BLaER1 treated with 17β-estradiol and CSF1 and Interleukin-3, amounts not matched to agents 10 nM and 100 nM (cell line): ENCODE measurements around the gene SPCS3.

Source experiments
- H3K27ac ChIP-seq, 11 experiments: shearing (Covaris generic); formaldehyde crosslinking; 2 replicates each; pipeline ENCODE4 v1.8.1; 2022
- H3K27me3 ChIP-seq, 11 experiments: shearing (Covaris generic); formaldehyde crosslinking; 2 replicates each; pipeline ENCODE4 v1.8.1; 2022
- H3K36me3 ChIP-seq, 11 experiments: shearing (Covaris generic); formaldehyde crosslinking; 2 replicates each; pipeline ENCODE4 v1.8.1; 2022
- H3K4me1 ChIP-seq, 10 experiments: shearing (Covaris generic); formaldehyde crosslinking; 2 replicates each; pipeline ENCODE4 v1.8.1; 2022
- H3K4me2 ChIP-seq, 11 experiments: shearing (Covaris generic); formaldehyde crosslinking; 2 replicates each; pipeline ENCODE4 v1.8.1; 2022
- H3K4me3 ChIP-seq, 10 experiments: shearing (Covaris generic); formaldehyde crosslinking; 2 replicates each; pipeline ENCODE4 v1.8.1; 2022
- H3K9ac ChIP-seq, 11 experiments: shearing (Covaris generic); formaldehyde crosslinking; 2 replicates each; pipeline ENCODE4 v1.8.1; 2022
- H3K9me3 ChIP-seq, 11 experiments: shearing (Covaris generic); formaldehyde crosslinking; replicated peaks in 1 of 11; 2 replicates each; pipeline ENCODE4 v1.8.1; 2022
- H4K20me1 ChIP-seq, 11 experiments: shearing (Covaris generic); formaldehyde crosslinking; 2 replicates each; pipeline ENCODE4 v1.8.1; 2022
- Cebpa-rat ChIP-seq, 11 experiments: shearing (Covaris generic); IDR thresholded peaks; 2 replicates each; pipeline ENCODE4 v1.8.1; 2022

The SPCS3 gene

DNA sequence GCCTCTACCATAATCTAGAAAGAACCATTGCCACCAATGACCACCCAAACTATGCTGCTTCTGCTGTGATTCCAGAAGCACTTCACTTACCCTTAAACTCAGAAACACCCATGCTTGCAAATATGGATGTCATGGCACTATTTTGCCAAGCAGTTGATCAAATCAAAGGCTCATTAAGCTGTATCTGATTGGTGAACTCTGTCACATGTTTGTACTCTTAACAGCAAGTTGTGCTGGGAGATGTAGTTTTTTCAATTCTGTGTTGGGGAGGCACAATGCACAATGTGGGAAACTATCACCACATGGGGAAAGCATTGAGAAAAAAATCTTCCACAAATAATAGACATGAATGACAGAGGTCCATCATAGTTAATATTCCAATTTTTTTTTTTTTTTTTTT, 19.2 kb upstream of the SPCS3 start:
- no peak for TF ChIP-seq Cebpa-rat (IDR thresholded peaks at IDR 0.05)
- Histone ChIP-seq H3K9me3 (no peaks in the 10 kb centered on the region), H3K4me3 (no peak overlapping the region), H3K4me1 (no peaks in the 10 kb centered on the region), H3K4me2 (no peak overlapping the region), H3K36me3 (no peaks in the 10 kb centered on the region), H3K9ac (no peak overlapping the region), H3K27me3 (no peaks in the 10 kb centered on the region), H4K20me1 (no peaks in the 10 kb centered on the region), H3K27ac (no peak overlapping the region)

DNA sequence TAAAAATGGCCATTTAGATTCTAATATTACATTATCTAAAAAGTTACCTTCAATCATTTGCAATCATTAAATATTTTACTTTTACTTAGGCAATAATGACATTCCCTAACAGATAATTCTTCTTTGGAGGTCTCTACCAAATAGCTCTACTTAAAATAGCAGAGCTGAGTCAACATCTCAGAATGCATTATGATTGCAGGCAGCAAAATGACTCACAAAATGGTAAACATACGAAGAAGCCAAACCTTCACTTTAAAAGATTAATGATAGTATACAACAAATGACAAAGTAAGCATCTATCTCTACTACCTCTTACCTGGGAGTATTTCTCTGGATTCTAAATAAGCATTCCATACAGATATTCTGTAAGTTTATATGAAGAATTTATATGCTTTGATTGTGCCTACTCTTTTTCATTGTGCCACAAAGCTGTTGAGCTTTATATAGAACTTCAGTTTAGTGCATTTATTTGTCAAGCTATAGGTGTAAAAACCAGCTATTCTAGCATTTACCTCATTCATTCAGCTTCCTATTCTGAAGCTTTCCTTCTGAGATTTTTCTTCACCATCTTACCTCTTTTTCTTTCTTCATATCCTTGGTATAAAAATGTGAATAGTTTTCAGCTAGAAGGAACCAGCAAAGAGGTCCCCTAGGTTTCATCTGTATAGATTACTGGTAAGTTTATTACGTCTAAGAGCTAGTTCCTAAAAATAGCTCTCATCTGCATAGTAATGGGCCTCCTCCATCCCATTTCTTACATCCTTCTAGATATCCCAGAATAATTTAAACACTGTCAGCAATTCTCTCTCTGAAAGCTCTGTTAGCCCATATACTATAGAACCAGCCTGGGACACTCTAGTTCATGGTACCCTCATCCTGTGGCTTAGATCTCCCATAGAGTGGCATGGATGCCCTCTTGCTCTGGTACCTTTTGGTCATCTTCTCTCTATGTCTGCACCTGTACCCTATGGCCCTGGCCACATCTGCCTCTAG, 17.2 kb upstream of the SPCS3 start:
- Histone ChIP-seq H3K4me1 (no peaks in the 10 kb centered on the region), H3K9ac (no peak overlapping the region), H3K27me3 (no peaks in the 10 kb centered on the region), H3K4me3 (no peak overlapping the region), H3K27ac (no peak overlapping the region), H3K9me3 (no peaks in the 10 kb centered on the region), H3K36me3 (no peaks in the 10 kb centered on the region), H4K20me1 (no peaks in the 10 kb centered on the region), H3K4me2 (no peak overlapping the region)
- TF ChIP-seq Cebpa-rat (IDR thresholded peaks at IDR 0.05): no peak

DNA sequence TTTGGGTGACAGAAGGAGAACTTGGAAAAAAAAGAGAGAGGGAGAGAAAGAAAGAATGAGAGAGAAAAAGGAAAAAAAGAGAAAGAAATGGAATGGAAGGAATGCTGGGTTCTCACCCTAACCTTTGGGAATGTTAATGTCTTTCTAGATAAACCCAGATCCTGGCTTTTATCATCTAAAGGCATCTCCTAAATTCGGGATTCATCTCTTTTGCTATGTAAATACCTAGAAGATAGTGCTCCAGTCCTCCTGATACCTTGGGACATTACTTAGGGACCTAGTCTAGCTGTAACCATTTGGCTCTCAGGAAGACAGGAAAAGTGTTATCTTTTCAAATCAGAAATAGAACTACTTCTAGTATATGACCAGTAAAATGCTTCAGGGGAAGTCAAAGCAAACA, 15.8 kb upstream of the SPCS3 start:
- TF ChIP-seq Cebpa-rat (IDR thresholded peaks at IDR 0.05): no peak
- Histone ChIP-seq H3K27me3 (no peaks in the 10 kb centered on the region), H3K36me3 (no peaks in the 10 kb centered on the region), H3K4me3 (no peak overlapping the region), H4K20me1 (no peaks in the 10 kb centered on the region), H3K9me3 (no peaks in the 10 kb centered on the region), H3K4me2 (no peak overlapping the region), H3K4me1 (no peaks in the 10 kb centered on the region), H3K27ac (no peak overlapping the region), H3K9ac (no peak overlapping the region)

- Histone ChIP-seq H3K27ac (no peak overlapping the region), H3K36me3 (no peaks in the 10 kb centered on the region), H4K20me1 (no peaks in the 10 kb centered on the region), H3K9me3 (no peaks in the 10 kb centered on the region), H3K4me3 (no peak overlapping the region), H3K4me1 (no peaks in the 10 kb centered on the region), H3K27me3 (no peaks in the 10 kb centered on the region), H3K4me2 (no peak overlapping the region), H3K9ac (no peak overlapping the region)
- no peak for TF ChIP-seq Cebpa-rat (IDR thresholded peaks at IDR 0.05)
Observed at GRCh38 chr4:176306837-176307665, 12.7 kb upstream of the SPCS3 start.

GRCh38 chr4:176307666-176307930, 12.2 kb upstream of the SPCS3 start:
- Histone ChIP-seq H3K4me2 (no peak overlapping the region), H3K27me3 (no peaks in the 10 kb centered on the region), H4K20me1 (no peaks in the 10 kb centered on the region), H3K36me3 (no peaks in the 10 kb centered on the region), H3K4me1 (no peaks in the 10 kb centered on the region), H3K4me3 (no peak overlapping the region), H3K27ac (no peak overlapping the region), H3K9me3 (no peaks in the 10 kb centered on the region), H3K9ac (no peak overlapping the region)
- no peak for TF ChIP-seq Cebpa-rat (IDR thresholded peaks at IDR 0.05)

DNA sequence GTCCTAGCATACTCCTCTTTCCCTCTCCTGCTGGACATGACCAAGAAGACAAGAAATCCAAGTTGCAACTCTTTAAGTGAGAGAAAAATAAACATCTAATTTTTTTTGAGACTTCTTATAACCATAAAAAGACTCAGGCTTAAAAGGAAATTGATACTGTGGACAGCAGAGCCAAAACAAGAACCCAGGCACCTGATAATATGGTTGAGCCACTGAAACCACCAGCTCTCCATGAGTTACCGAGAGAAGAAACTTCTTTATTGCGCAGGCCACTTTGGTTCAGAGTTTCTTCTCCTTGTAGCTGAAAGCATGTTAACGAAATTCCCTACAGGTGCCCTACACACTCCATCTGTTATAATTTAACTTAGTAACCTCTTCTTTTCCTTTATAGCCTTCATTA, 11.3 kb upstream of the SPCS3 start:
- no peaks in the 10 kb centered on the region for H3K27me3 ChIP-seq
- H3K4me1 ChIP-seq: no peaks in the 10 kb centered on the region
- no peaks in the 10 kb centered on the region for H4K20me1 ChIP-seq
- H3K9ac ChIP-seq: no peak overlapping the region
- no peak for TF ChIP-seq Cebpa-rat (IDR thresholded peaks at IDR 0.05)
- H3K9me3 ChIP-seq: no peaks in the 10 kb centered on the region
- no peak overlapping the region for H3K27ac ChIP-seq
- H3K4me3 ChIP-seq: no peak overlapping the region
- H3K4me2 ChIP-seq: no peak overlapping the region
- no peaks in the 10 kb centered on the region for H3K36me3 ChIP-seq

GRCh38 chr4:176309046-176309445, 10.7 kb upstream of the SPCS3 start:
- Histone ChIP-seq H3K9ac (no peak overlapping the region), H3K27ac (no peak overlapping the region), H3K4me1 (no peaks in the 10 kb centered on the region), H4K20me1 (no peaks in the 10 kb centered on the region), H3K9me3 (no peaks in the 10 kb centered on the region), H3K4me3 (no peak overlapping the region), H3K36me3 (no peaks in the 10 kb centered on the region), H3K27me3 (no peaks in the 10 kb centered on the region), H3K4me2 (no peak overlapping the region)
- no peak for TF ChIP-seq Cebpa-rat (IDR thresholded peaks at IDR 0.05)

GRCh38 chr4:176309772-176310171, 10.0 kb upstream of the SPCS3 start:
- Histone ChIP-seq H3K4me1 (no peaks in the 10 kb centered on the region), H4K20me1 (no peaks in the 10 kb centered on the region), H3K4me2 (no peak overlapping the region), H3K4me3 (no peak overlapping the region), H3K36me3 (no peaks in the 10 kb centered on the region), H3K9me3 (no peaks in the 10 kb centered on the region), H3K9ac (no peak overlapping the region), H3K27me3 (no peaks in the 10 kb centered on the region), H3K27ac (no peak overlapping the region)
- TF ChIP-seq Cebpa-rat (IDR thresholded peaks at IDR 0.05): no peak

DNA sequence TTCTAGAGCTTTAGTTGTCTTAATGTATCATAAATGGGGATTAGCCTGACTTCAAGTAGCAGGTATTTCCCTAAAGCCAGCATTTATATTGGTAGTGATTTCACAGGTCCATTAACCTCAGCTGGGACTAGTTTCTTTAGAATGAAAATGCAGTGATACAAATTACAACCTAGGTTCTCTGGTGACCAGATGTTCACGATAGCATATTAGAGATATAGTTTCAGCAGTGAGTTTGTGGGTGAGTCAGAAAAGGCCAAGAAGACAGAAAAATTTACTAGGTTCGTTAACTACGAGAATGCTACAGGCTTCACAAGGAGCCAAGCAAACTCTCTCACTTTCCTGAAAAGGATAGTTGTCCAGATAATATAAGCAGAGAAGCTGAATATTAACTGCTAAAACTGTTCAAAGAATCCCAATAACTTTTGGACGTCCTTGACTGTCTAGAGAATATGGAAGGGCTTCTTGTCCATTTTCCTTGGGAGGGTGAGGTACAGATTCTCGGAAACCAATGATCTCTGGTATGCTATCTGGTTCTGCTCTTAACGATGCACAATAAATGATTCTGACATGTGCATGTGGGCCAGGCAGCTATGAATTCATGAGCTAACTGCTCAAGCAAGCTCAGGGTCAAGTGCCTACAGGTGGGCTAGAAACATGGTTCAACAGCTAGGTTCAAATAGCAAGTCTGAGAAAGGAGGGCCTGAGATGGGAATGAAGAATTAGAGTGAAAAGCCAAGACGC, 6.0 kb upstream of the SPCS3 start:
- Histone ChIP-seq H3K27me3 (no peaks in the 10 kb centered on the region), H3K9me3 (no peaks in the 10 kb centered on the region), H3K4me3 (no peak overlapping the region), H4K20me1 (no peaks in the 10 kb centered on the region; a peak in 1 of 22 replicates), H3K4me1 (peaks cover 0 to 13% (median 4%) of the 10 kb centered on the region in 10 experiments; a peak in 15 of 20 replicates), H3K9ac (no peak overlapping the region), H3K27ac (no peak overlapping the region), H3K36me3 (no peaks in the 10 kb centered on the region), H3K4me2 (no peak overlapping the region)
- no peak for TF ChIP-seq Cebpa-rat (IDR thresholded peaks at IDR 0.05)
